ENCODE data around the gene HSD3B2. TPM values are rescaled to one million over a fixed set of nuclear protein-coding genes. Genes with fewer than 3 reads are reported as not detected.

The HSD3B2 gene
- total and polyA plus RNA-seq, 4 donors, result 0.02 to 1.6 TPM; not detected in 2

DNA sequence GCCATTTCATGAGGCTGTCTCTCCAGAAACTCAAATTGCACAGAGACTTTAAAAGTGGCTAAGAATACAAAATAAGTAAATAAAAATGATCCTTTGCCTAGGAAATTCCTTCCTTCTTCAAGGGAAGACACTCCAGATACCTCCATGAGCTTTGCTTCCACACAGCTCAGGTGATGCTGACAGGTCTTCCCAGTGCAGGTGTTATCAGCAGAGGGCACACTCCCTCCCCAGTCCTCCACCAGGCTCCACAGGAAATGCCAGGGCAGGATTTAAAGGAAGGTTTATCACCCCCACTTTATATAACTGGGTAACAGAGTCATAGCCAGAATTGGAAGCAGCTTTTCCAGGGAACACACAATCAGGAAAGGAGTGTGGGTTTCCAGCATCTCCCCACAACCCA is 5.7 kb downstream of the HSD3B2 start:
- Histone ChIP-seq H3K4me3 (no peak overlapping the region), H3K9ac (ENCODE audit: insufficient read depth in 1 of 2, low read length in 2 of 2) (no peak overlapping the region), H3K27me3 (ENCODE audit: control insufficient read depth in 3 of 3, insufficient read depth in 3 of 3, low read length in 2 of 3) (no peaks in the 10 kb centered on the region), H3K36me3 (ENCODE audit: control insufficient read depth in 4 of 4, insufficient read depth in 4 of 4, low read length in 4 of 4) (no peaks in the 10 kb centered on the region), H3K9me3 (ENCODE audit: control insufficient read depth in 4 of 4, insufficient read depth in 3 of 4, low read length in 3 of 4) (no peaks in the 10 kb centered on the region), H3K27ac (ENCODE audit: low read depth in 1 of 2, low read length in 1 of 2) (no peak overlapping the region), H3K4me1 (ENCODE audit: control insufficient read depth in 5 of 5, insufficient read depth in 5 of 5, low read length in 5 of 5) (no peaks in the 10 kb centered on the region)
- no peak for ATAC-seq (ENCODE audit: insufficient read depth, low FRiP score)
- DNase-seq, result no peak
- TF ChIP-seq CTCF (IDR thresholded peaks at IDR 0.05; ENCODE audit: control extremely low read depth, extremely low read depth), result no peak

- H3K4me3 ChIP-seq, result no peak overlapping the region
- no peaks in the 10 kb centered on the region for H3K4me1 ChIP-seq (ENCODE audit: control insufficient read depth in 5 of 5, insufficient read depth in 5 of 5, low read length in 5 of 5)
- H3K27ac ChIP-seq (ENCODE audit: low read depth in 1 of 2, low read length in 1 of 2), result no peak overlapping the region
- H3K27me3 ChIP-seq (ENCODE audit: control insufficient read depth in 3 of 3, insufficient read depth in 3 of 3, low read length in 2 of 3), result no peaks in the 10 kb centered on the region
- ATAC-seq (ENCODE audit: insufficient read depth, low FRiP score) (no peak), DNase-seq (no peak)
- no peak overlapping the region for H3K9ac ChIP-seq (ENCODE audit: insufficient read depth in 1 of 2, low read length in 2 of 2)
- no peak for TF ChIP-seq CTCF (IDR thresholded peaks at IDR 0.05; ENCODE audit: control extremely low read depth, extremely low read depth)
- H3K36me3 ChIP-seq (ENCODE audit: control insufficient read depth in 4 of 4, insufficient read depth in 4 of 4, low read length in 4 of 4), result no peaks in the 10 kb centered on the region
- H3K9me3 ChIP-seq (ENCODE audit: control insufficient read depth in 4 of 4, insufficient read depth in 3 of 4, low read length in 3 of 4), result no peaks in the 10 kb centered on the region
Observed at GRCh38 chr1:119422631-119423030, 7.7 kb downstream of the HSD3B2 start.

DNA sequence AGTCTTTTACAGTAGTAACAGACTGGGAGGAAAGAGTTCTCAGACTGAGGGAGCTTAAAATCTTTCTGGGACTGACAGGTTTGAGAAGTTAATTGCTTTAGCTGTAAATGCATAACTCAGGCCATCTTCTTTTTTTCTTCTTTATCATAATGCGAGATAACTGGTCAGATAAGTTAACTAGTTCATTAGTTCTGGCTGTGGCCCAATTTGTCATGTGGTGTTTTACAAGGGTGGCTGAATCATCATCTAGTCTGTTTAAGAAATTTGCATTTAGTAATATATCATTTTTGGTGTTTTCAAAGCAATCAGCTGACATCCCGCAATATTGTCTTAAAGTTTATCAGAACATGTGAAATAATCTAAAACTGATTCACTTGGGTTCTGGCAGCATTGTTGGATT is 14.0 kb downstream of the HSD3B2 start:
- WGBS, 2 donors, result 85 to 99% methylated on average over 2 of the region's 2 CpGs
- Histone ChIP-seq H3K36me3 (ENCODE audit: control insufficient read depth in 4 of 4, insufficient read depth in 4 of 4, low read length in 4 of 4) (no peaks in the 10 kb centered on the region), H3K4me3 (no peak overlapping the region), H3K9ac (ENCODE audit: insufficient read depth in 1 of 2, low read length in 2 of 2) (no peak overlapping the region), H3K4me1 (ENCODE audit: control insufficient read depth in 5 of 5, insufficient read depth in 5 of 5, low read length in 5 of 5) (no peaks in the 10 kb centered on the region), H3K27me3 (ENCODE audit: control insufficient read depth in 3 of 3, insufficient read depth in 3 of 3, low read length in 2 of 3) (no peaks in the 10 kb centered on the region), H3K9me3 (ENCODE audit: control insufficient read depth in 4 of 4, insufficient read depth in 3 of 4, low read length in 3 of 4) (no peaks in the 10 kb centered on the region), H3K27ac (ENCODE audit: low read depth in 1 of 2, low read length in 1 of 2) (no peak overlapping the region)
- TF ChIP-seq CTCF (IDR thresholded peaks at IDR 0.05; ENCODE audit: control extremely low read depth, extremely low read depth), result no peak
- no peak for DNase-seq
- ATAC-seq (ENCODE audit: insufficient read depth, low FRiP score), result no peak

- ATAC-seq (ENCODE audit: insufficient read depth, low FRiP score) (no peak), DNase-seq (no peak)
- TF ChIP-seq CTCF (IDR thresholded peaks at IDR 0.05; ENCODE audit: control extremely low read depth, extremely low read depth), result no peak
- H3K9me3 ChIP-seq (ENCODE audit: control insufficient read depth in 4 of 4, insufficient read depth in 3 of 4, low read length in 3 of 4), result no peaks in the 10 kb centered on the region
- no peaks in the 10 kb centered on the region for H3K4me1 ChIP-seq (ENCODE audit: control insufficient read depth in 5 of 5, insufficient read depth in 5 of 5, low read length in 5 of 5)
- no peaks in the 10 kb centered on the region for H3K36me3 ChIP-seq (ENCODE audit: control insufficient read depth in 4 of 4, insufficient read depth in 4 of 4, low read length in 4 of 4)
- WGBS, 2 donors, result 63 to 66% methylated on average over 4 of the region's 4 CpGs
- H3K27ac ChIP-seq (ENCODE audit: low read depth in 1 of 2, low read length in 1 of 2), result no peak overlapping the region
- H3K4me3 ChIP-seq, result no peak overlapping the region
- no peaks in the 10 kb centered on the region for H3K27me3 ChIP-seq (ENCODE audit: control insufficient read depth in 3 of 3, insufficient read depth in 3 of 3, low read length in 2 of 3)
- H3K9ac ChIP-seq (ENCODE audit: insufficient read depth in 1 of 2, low read length in 2 of 2), result no peak overlapping the region
Observed at GRCh38 chr1:119429687-119430086, 14.7 kb downstream of the HSD3B2 start.
